ENCODE measurements around the gene PC. TPM values are rescaled to one million over a fixed set of nuclear protein-coding genes. Genes with fewer than 3 reads are reported as not detected.

The PC gene
- total and polyA plus RNA-seq, 9 of the 15 experiments (the other 6 are each of a cell fraction or from before 2014, with no cell fraction given): 0.94 to 38.0 (median 8.7) TPM

- TF ChIP-seq XRCC5 (IDR thresholded peaks at IDR 0.05; ENCODE audit: low read depth, low read length) (no peak), ZNF165 (CRISPR knock-in tag; IDR thresholded peaks at IDR 0.05; ENCODE audit: borderline replicate concordance) (no peak), GABPB2 (CRISPR knock-in tag; conservative IDR thresholded peaks at IDR 0.05) (no peak), POLR2B (IDR thresholded peaks at IDR 0.05; ENCODE audit: low read depth, partially characterized antibody) (no peak), PHB2 (IDR thresholded peaks at IDR 0.05; ENCODE audit: low read depth) (no peak), HDGF (IDR thresholded peaks at IDR 0.05) (no peak), E4F1 (CRISPR knock-in tag; IDR thresholded peaks at IDR 0.05; ENCODE audit: borderline replicate concordance) (no peak), CHCHD3 (CRISPR knock-in tag; IDR thresholded peaks at IDR 0.05) (no peak), SUPT5H (IDR thresholded peaks at IDR 0.05) (no peak), TSC22D4 (tag; IDR thresholded peaks at IDR 0.05) (no peak), ZFX (CRISPR knock-in tag; IDR thresholded peaks at IDR 0.05) (no peak), ETV5 (CRISPR knock-in tag; IDR thresholded peaks at IDR 0.05; ENCODE audit: low read depth) (0 out of 2 replicates have a peak, but pooled peaks have one; percentile 51), POLR2AphosphoS2 (IDR thresholded peaks at IDR 0.05; ENCODE audit: low read length) (no peak), NCOA2 (IDR thresholded peaks at IDR 0.05; ENCODE audit: partially characterized antibody in 2 of 2) (no peak), KLF13 (tag; IDR thresholded peaks at IDR 0.05; ENCODE audit: borderline replicate concordance, low read depth) (no peak), CEBPG (CRISPR knock-in tag; IDR thresholded peaks at IDR 0.05) (no peak), CEBPG (tag; conservative IDR thresholded peaks at IDR 0.05 in 1 of 2, IDR thresholded peaks at IDR 0.05 in 1 of 2) (no peak), SPI1 (IDR thresholded peaks at IDR 0.05; ENCODE audit: borderline replicate concordance, low read depth, low read length) (peak; percentile 26; the same call in 1 of the 2 replicates), ZNF239 (CRISPR knock-in tag; IDR thresholded peaks at IDR 0.05) (no peak), RFX1 (IDR thresholded peaks at IDR 0.05) (no peak)
Measured at GRCh38 chr11:66981976-66982578, 23.9 kb upstream of the PC start (continued).
